ENCODE results near the gene NRBF2. TPM values are rescaled to one million over a fixed set of nuclear protein-coding genes. Genes with fewer than 3 reads are reported as not detected.

Gene NRBF2
- total RNA-seq, 1 experiment from 2014 or later: 44.9 TPM

GRCh38 chr10:63119041-63119440, 14.1 kb upstream of the NRBF2 start:
- intact Hi-C loops (cut with micrococcal nuclease): no loop called here
- POLR2A ChIA-PET: interaction anchor here (1.4 kb wide), 1 partner anchor 14 kb away, joined by 3 read pairs; the partner anchor contains the start of gene NRBF2
- no peaks in the 10 kb centered on the region for H3K36me3 Mint-ChIP-seq (ENCODE audit: insufficient read depth, unreplicated experiment)

DNA sequence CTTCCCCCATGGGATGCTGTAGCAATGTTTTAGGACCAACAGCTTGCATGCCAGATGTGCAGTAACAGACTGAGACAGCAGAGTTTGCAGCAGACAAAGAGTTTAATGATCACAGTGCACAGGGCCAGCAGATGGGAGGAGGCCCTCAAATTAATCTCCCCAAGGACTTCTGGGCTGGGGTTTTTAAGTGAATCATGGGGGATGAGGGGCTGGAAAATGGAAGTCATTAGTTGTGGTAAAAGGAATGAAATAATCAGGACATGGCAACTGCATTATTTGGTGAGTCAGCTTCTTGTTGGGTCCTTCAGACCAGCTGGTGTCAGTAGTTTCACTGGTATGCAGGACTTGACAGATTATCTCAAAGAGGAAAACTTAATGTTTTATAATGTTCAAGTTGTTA, 12.6 kb upstream of the NRBF2 start:
- no peak for DNase-seq (ENCODE audit: unreplicated experiment)
- CTCF ChIA-PET: no interaction called here
- H3K9me3 Mint-ChIP-seq (ENCODE audit: unreplicated experiment): no peaks in the 10 kb centered on the region
- BruUV-seq (replicated peaks): no TSS peak
- H3K4me3 Mint-ChIP-seq (ENCODE audit: unreplicated experiment): no peak overlapping the region
- H3K4me1 Mint-ChIP-seq (ENCODE audit: insufficient read depth, unreplicated experiment): peaks cover 7% of the 10 kb centered on the region
- no peak overlapping the region for H3K27ac Mint-ChIP-seq (ENCODE audit: low read depth, unreplicated experiment)
- no peaks in the 10 kb centered on the region for H3K27me3 Mint-ChIP-seq (ENCODE audit: insufficient read depth, unreplicated experiment)
- no peaks in the 10 kb centered on the region for H3K36me3 Mint-ChIP-seq (ENCODE audit: insufficient read depth, unreplicated experiment)
- no peak for TF ChIP-seq CTCF (IDR thresholded peaks at IDR 0.05; ENCODE audit: unreplicated experiment)
- POLR2A ChIA-PET: interaction anchor here (1.4 kb wide), 1 partner anchor 12 kb away, joined by 3 read pairs; the partner anchor contains the start of gene NRBF2
- intact Hi-C loops (cut with micrococcal nuclease): no loop called here

More at GRCh38 chr10:63119041-63119440, 14.1 kb upstream of the NRBF2 start:
- no peak for TF ChIP-seq CTCF (IDR thresholded peaks at IDR 0.05; ENCODE audit: unreplicated experiment)
- no peak overlapping the region for H3K4me3 Mint-ChIP-seq (ENCODE audit: unreplicated experiment)
- CTCF ChIA-PET: interaction anchor here (0.5 to 0.6 kb wide), 2 partner anchors 11 to 299 kb away, joined by 3 read pairs; no protein-coding TSS in a partner anchor
- no peak for DNase-seq (ENCODE audit: unreplicated experiment)
- H3K4me1 Mint-ChIP-seq (ENCODE audit: insufficient read depth, unreplicated experiment): peaks cover 19% of the 10 kb centered on the region
- no peaks in the 10 kb centered on the region for H3K9me3 Mint-ChIP-seq (ENCODE audit: unreplicated experiment)
- H3K27me3 Mint-ChIP-seq (ENCODE audit: insufficient read depth, unreplicated experiment): no peaks in the 10 kb centered on the region
- no peak overlapping the region for H3K27ac Mint-ChIP-seq (ENCODE audit: low read depth, unreplicated experiment)
- BruUV-seq (replicated peaks): no TSS peak

- BruUV-seq (replicated peaks): no TSS peak
- no peaks in the 10 kb centered on the region for H3K36me3 Mint-ChIP-seq (ENCODE audit: insufficient read depth, unreplicated experiment)
These were observed 9.3 kb upstream of the NRBF2 start for GRCh38 chr10:63123727-63124362.

More at GRCh38 chr10:63123727-63124362, 9.3 kb upstream of the NRBF2 start:
- ChIA-PET CTCF (no interaction called here), POLR2A (interaction anchor here (1.0 kb wide), 1 partner anchor 8 kb away, joined by 3 read pairs; no protein-coding TSS in a partner anchor)
- intact Hi-C loops (cut with micrococcal nuclease): no loop called here
- H3K4me1 Mint-ChIP-seq (ENCODE audit: insufficient read depth, unreplicated experiment): no peaks in the 10 kb centered on the region
- H3K4me3 Mint-ChIP-seq (ENCODE audit: unreplicated experiment): no peak overlapping the region
- H3K27me3 Mint-ChIP-seq (ENCODE audit: insufficient read depth, unreplicated experiment): no peaks in the 10 kb centered on the region
- H3K27ac Mint-ChIP-seq (ENCODE audit: low read depth, unreplicated experiment): no peak overlapping the region
- no peak for TF ChIP-seq CTCF (IDR thresholded peaks at IDR 0.05; ENCODE audit: unreplicated experiment)
- no peaks in the 10 kb centered on the region for H3K9me3 Mint-ChIP-seq (ENCODE audit: unreplicated experiment)
- DNase-seq (ENCODE audit: unreplicated experiment): no peak
